ENCODE measurements around the gene CAST.

CAST gene

DNA sequence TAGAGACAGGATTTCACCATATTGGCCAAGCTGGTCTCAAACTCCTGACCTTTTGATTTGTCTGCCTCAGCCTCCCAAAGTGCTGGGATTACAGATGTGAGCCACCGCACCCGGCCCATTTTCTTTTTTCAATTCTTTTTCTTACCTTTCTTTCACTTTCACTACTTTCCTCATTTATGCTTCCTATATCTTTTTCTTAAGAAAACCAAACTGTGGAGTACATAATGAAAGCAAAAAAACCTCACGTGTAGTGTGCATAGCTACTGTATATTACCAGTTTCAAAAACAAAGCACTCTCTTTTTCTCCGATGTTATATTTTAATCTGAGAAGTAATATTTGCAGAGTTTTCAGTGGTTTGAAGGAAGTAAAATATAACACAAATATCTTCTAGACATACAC lies 8.0 kb upstream of the CAST start:
- no peak for TF ChIP-seq TAF1 (IDR thresholded peaks at IDR 0.05; ENCODE audit: borderline replicate concordance, insufficient read depth, low read length)
- no peak for TF ChIP-seq SIN3A (IDR thresholded peaks at IDR 0.05; ENCODE audit: borderline replicate concordance, insufficient read depth, low read length)
- TF ChIP-seq, protein P1, sequence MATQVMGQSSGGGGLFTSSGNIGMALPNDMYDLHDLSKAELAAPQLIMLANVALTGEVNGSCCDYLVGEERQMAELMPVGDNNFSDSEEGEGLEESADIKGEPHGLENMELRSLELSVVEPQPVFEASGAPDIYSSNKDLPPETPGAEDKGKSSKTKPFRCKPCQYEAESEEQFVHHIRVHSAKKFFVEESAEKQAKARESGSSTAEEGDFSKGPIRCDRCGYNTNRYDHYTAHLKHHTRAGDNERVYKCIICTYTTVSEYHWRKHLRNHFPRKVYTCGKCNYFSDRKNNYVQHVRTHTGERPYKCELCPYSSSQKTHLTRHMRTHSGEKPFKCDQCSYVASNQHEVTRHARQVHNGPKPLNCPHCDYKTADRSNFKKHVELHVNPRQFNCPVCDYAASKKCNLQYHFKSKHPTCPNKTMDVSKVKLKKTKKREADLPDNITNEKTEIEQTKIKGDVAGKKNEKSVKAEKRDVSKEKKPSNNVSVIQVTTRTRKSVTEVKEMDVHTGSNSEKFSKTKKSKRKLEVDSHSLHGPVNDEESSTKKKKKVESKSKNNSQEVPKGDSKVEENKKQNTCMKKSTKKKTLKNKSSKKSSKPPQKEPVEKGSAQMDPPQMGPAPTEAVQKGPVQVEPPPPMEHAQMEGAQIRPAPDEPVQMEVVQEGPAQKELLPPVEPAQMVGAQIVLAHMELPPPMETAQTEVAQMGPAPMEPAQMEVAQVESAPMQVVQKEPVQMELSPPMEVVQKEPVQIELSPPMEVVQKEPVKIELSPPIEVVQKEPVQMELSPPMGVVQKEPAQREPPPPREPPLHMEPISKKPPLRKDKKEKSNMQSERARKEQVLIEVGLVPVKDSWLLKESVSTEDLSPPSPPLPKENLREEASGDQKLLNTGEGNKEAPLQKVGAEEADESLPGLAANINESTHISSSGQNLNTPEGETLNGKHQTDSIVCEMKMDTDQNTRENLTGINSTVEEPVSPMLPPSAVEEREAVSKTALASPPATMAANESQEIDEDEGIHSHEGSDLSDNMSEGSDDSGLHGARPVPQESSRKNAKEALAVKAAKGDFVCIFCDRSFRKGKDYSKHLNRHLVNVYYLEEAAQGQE (IDR thresholded peaks at IDR 0.05; ENCODE audit: insufficient read depth in 1 of 2, low read depth in 2 of 2, low read length in 2 of 2), result no peak
- TF ChIP-seq POLR2AphosphoS5 (IDR thresholded peaks at IDR 0.05; ENCODE audit: low read depth, low read length), result no peak
- no peak for TF ChIP-seq FOXP2 (optimal IDR thresholded peaks at IDR 0.05; ENCODE audit: borderline replicate concordance, extremely low read depth, extremely low read length, insufficient read depth)

DNA sequence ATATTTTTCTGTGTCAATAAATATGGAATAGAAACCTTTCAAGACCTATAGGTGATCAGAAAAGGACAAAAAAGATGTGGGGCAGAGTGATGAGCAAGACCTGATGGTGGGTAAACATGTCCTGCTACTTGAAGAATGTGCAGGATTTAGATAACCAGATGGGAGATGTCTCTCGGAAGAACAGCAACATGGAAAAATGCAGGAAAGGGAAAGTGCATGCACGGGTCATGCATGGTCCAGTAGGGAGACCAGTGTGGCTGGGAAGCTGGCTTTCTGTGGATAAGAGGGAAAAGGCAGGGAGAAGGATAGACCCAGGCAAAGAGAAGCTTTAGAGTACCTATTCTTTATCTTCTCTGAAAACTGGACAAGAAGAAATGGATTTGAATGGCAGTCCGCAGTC lies 7.1 kb upstream of the CAST start:
- TF ChIP-seq SIN3A (IDR thresholded peaks at IDR 0.05; ENCODE audit: borderline replicate concordance, insufficient read depth, low read length) (no peak), TAF1 (IDR thresholded peaks at IDR 0.05; ENCODE audit: borderline replicate concordance, insufficient read depth, low read length) (no peak), POLR2AphosphoS5 (IDR thresholded peaks at IDR 0.05; ENCODE audit: low read depth, low read length) (no peak), FOXP2 (optimal IDR thresholded peaks at IDR 0.05; ENCODE audit: borderline replicate concordance, extremely low read depth, extremely low read length, insufficient read depth) (no peak)
- TF ChIP-seq, protein P1 (IDR thresholded peaks at IDR 0.05; ENCODE audit: insufficient read depth in 1 of 2, low read depth in 2 of 2, low read length in 2 of 2), result no peak

GRCh38 chr5:96655506-96655905 lies 6.7 kb upstream of the CAST start:
- TF ChIP-seq POLR2AphosphoS5 (IDR thresholded peaks at IDR 0.05; ENCODE audit: low read depth, low read length) (no peak), SIN3A (IDR thresholded peaks at IDR 0.05; ENCODE audit: borderline replicate concordance, insufficient read depth, low read length) (no peak), FOXP2 (optimal IDR thresholded peaks at IDR 0.05; ENCODE audit: borderline replicate concordance, extremely low read depth, extremely low read length, insufficient read depth) (no peak), TAF1 (IDR thresholded peaks at IDR 0.05; ENCODE audit: borderline replicate concordance, insufficient read depth, low read length) (no peak)
- TF ChIP-seq, protein P1 (IDR thresholded peaks at IDR 0.05; ENCODE audit: insufficient read depth in 1 of 2, low read depth in 2 of 2, low read length in 2 of 2), result no peak

DNA sequence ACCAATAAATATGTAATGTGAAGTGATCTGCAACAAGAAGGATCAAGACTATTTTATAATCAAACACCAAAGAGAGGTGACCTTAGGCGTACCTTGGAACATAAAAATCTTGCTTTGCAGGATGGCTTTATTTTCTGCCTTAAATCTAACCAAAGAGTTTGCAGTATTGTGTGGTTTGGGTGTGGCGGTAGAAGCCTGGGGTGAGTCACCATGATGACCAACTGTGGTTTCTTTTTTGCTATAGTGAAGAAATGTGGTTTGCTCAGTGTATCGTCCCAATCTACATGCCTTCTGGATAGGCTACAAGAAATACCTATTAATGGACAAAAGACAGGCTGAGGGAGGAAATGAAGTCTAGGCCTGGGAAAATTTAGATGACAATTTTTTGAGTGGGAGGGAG lies 5.1 kb upstream of the CAST start:
- TF ChIP-seq POLR2AphosphoS5 (IDR thresholded peaks at IDR 0.05; ENCODE audit: low read depth, low read length) (no peak), TAF1 (IDR thresholded peaks at IDR 0.05; ENCODE audit: borderline replicate concordance, insufficient read depth, low read length) (no peak), FOXP2 (optimal IDR thresholded peaks at IDR 0.05; ENCODE audit: borderline replicate concordance, extremely low read depth, extremely low read length, insufficient read depth) (no peak), SIN3A (IDR thresholded peaks at IDR 0.05; ENCODE audit: borderline replicate concordance, insufficient read depth, low read length) (no peak)
- TF ChIP-seq, protein P1 (IDR thresholded peaks at IDR 0.05; ENCODE audit: insufficient read depth in 1 of 2, low read depth in 2 of 2, low read length in 2 of 2), result no peak

DNA sequence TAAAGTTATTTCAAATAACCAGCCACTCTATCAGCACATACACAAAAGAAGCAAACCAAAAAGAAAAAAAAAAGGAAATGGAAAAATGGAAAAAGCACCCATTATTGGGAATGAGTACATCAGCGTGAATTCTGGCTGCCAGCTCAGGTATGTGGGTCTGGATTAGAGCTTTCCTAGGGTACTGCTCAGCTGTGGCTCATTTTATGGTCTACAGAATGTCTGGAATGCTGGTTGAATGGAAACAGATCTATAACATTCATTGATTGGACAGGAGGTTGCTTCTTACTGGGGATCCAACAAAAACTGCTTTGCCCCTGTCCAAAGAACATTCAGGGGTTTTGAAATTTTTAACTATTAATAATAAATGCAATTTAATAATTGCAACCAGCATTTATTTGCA lies 3.9 kb upstream of the CAST start:
- TF ChIP-seq SIN3A (IDR thresholded peaks at IDR 0.05; ENCODE audit: borderline replicate concordance, insufficient read depth, low read length) (no peak), TAF1 (IDR thresholded peaks at IDR 0.05; ENCODE audit: borderline replicate concordance, insufficient read depth, low read length) (no peak), POLR2AphosphoS5 (IDR thresholded peaks at IDR 0.05; ENCODE audit: low read depth, low read length) (no peak)

Data from PFSK-1 (cell line).